Activated CD8-positive, alpha-beta memory T cell treated with anti-CD3 and anti-CD28 coated beads, Interleukin-2, amount 50 U/mL, for 24 hours (primary cell): ENCODE data around the gene MRI1.
A peak's percentile ranks its signal among the peaks of the same experiment; 100 is the strongest.
"Not testable (repeated sequence)": the region's sequence is repeated elsewhere in the genome, so short reads cannot be mapped to it uniquely, and the experiment has no call there.

ENCODE experiments used
- DNase-seq: peaks from one replicate; pipeline ENCODE4 v3.0.0-alpha.2; 2020; ENCODE audit errors: extremely low read depth

The MRI1 gene

GRCh38 chr19:13761423-13761822 lies 2.9 kb upstream of the MRI1 start:
- no peak for DNase-seq

- DNase-seq: no peak
Measured at GRCh38 chr19:13762635-13763235, 1.6 kb upstream of the MRI1 start.

- no peak for DNase-seq
Measured at GRCh38 chr19:13763265-13763664, 1.1 kb upstream of the MRI1 start.

- DNase-seq: no peak
Measured at GRCh38 chr19:13764821-13765394, 586 bp downstream of the MRI1 start.

GRCh38 chr19:13765395-13766094 lies 1.2 kb downstream of the MRI1 start:
- no peak for DNase-seq

GRCh38 chr19:13766095-13766481 lies 1.8 kb downstream of the MRI1 start:
- no peak for DNase-seq

GRCh38 chr19:13768510-13768909 lies 4.2 kb downstream of the MRI1 start:
- DNase-seq: no peak

GRCh38 chr19:13770013-13770635 lies 5.8 kb downstream of the MRI1 start:
- no peak for DNase-seq

GRCh38 chr19:13774217-13775191 lies 10.2 kb downstream of the MRI1 start, which contains the start of gene C19orf53:
Gene C19orf53, plus strand, starts transcription at chr19:13774456. Its CDS starts 22 bp downstream, at chr19:13774478.
- DNase-seq: peak; percentile 74

- DNase-seq: no peak
Measured at GRCh38 chr19:13778398-13778797, 14.1 kb downstream of the MRI1 start.

GRCh38 chr19:13778847-13779246 lies 14.5 kb downstream of the MRI1 start:
- no peak for DNase-seq

- DNase-seq: not testable (repeated sequence)
Measured at GRCh38 chr19:13779794-13780193, 15.5 kb downstream of the MRI1 start.

- no peak for DNase-seq
Measured at GRCh38 chr19:13781547-13781946, 17.2 kb downstream of the MRI1 start.

GRCh38 chr19:13782537-13782936 lies 18.2 kb downstream of the MRI1 start:
- DNase-seq: no peak

- DNase-seq: no peak
Measured at GRCh38 chr19:13783565-13784500, 19.5 kb downstream of the MRI1 start.

GRCh38 chr19:13784731-13785452 lies 20.6 kb downstream of the MRI1 start:
- DNase-seq: peak; percentile 36

- DNase-seq: no peak
Measured at GRCh38 chr19:13788991-13789390, 24.7 kb downstream of the MRI1 start.

GRCh38 chr19:13790354-13790753 lies 26.0 kb downstream of the MRI1 start:
- DNase-seq: no peak

- DNase-seq: not testable (repeated sequence)
Measured at GRCh38 chr19:13793317-13793716, 29.0 kb downstream of the MRI1 start.

GRCh38 chr19:13794398-13794756 lies 30.1 kb downstream of the MRI1 start:
- DNase-seq: no peak
